MV-4-11 (cell line): ENCODE results near the gene NAPA.

Experiments used
- DNase-seq: peaks from one replicate; lab custom pipeline; 2025; lab: John Stamatoyannopoulos, UW

NAPA gene

DNA sequence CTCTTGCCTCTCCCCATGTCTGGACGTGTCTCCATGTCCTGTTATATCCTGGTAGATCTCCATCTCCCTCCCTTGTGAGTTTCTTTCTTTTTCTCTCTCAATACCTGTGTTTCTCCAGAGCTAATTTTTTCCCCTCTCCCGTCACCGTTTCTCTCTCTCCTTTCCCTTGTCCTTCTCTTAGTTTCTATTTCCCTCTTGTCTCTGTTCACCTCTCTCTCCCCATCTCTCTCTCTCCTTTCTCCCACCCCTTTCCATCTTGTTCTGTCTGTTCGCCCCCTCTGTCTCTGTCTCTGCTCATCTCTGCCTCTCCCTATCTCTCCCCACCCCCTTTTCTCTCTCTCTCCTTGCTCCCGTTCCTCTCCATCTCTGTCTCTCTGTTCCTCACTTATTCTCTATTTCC lies 56.2 kb downstream of the NAPA start:
- DNase-seq: no peak

- DNase-seq: no peak
Observed at GRCh38 chr19:47456721-47457474, 58.0 kb downstream of the NAPA start.

GRCh38 chr19:47450478-47450877 lies 64.4 kb downstream of the NAPA start:
- DNase-seq: no peak

- no peak for DNase-seq
Observed at GRCh38 chr19:47448360-47448727, 66.5 kb downstream of the NAPA start.

DNA sequence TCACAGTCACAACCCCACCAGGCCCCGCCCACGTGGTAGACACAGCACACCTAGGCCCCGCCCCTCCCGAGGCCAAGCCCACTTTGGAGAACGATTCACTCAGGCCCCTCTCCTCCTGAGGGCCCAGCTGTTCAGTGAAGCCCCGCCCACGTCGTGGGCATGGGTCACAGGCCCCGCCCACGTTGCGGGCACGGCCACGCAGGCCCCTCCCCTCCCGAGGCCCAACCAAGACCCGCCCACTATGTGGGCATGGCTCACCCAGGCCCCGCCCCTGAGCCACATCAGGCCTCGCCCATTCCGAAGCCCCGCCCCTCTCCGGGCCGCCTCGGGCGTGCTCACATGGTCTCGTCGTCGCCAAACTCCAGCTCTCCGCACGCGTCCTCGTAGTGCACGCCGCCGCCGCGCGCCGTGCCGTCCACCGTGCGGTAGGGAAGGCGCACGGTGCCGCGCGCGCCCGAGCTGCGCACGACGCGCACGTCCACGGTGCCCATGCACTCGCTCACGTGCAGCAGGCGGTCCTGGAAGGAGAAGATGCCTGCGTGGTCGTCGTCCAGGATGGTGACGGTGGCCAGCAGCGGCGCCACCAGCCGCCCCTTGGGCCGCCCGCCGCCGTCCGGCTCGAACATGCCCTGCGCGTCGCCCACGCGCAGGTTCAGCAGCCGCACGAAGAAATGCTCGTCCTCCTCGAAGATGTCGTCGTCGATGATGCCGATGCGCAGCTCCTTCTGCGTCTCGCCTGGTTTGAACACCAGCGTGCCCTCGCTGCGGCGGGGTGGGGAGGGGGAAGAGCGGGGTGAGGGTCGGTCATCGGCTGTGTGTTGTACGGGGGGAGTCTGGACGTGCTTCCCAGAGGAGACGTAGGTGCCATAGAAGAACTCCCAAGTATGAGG lies 67.1 kb downstream of the NAPA start:
- peak; percentile 22 for DNase-seq

DNA sequence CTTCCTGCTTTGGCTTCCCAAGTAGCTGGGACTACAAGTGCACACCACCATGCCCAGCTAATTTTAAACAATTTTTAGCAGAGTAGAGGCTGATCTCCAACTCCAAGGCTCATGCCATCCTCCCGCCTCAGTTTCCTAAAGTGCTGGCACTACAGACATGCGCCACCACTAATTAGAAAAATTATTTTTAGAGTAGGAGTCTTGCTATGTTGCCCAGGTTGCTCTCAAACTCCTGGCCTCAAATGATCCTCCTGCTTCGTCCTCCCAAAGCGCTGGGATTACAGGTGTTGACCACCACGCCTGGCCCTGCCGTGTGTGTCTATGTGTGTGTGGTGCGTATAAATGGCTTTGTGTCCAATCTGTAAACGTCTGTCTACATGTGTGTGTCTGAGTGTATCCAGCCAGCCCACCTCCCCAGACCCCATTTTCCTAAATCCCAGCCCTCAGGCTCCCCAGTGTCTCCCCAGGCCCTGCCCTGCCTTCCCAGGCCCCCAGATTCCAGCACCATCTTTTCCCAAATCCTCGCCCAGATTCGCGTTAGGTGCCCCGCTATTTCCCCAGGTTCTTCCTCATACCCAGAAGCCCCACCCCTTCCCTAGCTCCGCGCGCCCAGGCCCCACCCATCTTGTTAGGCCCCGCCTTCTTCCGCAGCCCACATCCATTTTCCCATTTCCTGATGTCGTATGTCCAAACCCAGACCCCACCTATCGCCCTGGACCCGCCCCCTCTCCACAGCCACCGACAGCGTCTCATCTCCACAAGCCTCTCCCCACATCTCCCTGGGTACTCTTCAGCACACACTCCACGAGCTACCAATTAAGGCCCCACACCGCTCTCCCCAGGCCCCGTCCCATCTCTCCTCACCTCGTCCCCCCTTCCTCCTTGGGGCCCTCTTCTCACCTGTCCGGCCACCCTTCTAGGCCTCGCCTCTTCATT lies 68.1 kb downstream of the NAPA start:
- peak; percentile 27 for DNase-seq

GRCh38 chr19:47445937-47446402 lies 68.9 kb downstream of the NAPA start:
- peak; percentile 53 for DNase-seq

- DNase-seq: no peak
Observed at GRCh38 chr19:47445527-47445926, 69.3 kb downstream of the NAPA start.

GRCh38 chr19:47444388-47444821 lies 70.5 kb downstream of the NAPA start:
- no peak for DNase-seq

DNA sequence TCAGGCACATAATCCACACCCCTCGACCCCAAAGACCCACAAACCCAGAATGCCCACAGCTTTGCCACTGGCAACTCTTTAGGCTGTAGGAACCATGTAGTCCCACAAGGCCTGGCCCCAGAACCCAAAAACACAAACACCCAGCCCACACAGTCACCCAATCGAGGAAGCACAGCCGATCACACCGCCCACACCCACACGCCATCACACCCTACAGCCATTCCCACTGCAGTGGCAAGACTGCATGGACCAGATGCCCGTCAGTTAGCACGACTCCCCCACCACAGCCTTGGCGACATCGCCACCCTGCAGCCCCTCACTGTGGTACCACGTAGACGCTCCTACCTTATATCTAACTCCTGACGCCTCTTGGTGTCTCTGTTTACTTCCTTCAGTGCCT lies 71.5 kb downstream of the NAPA start:
- no peak for DNase-seq

- DNase-seq: no peak
Observed at GRCh38 chr19:47438793-47439220, 76.1 kb downstream of the NAPA start.
